NT2/D1 (cell line): ENCODE data around the gene GLA.

Experiments used
- YY1 ChIP-seq: IDR thresholded peaks from 2 replicates; pipeline ENCODE4 v1.6.1; 2011; ENCODE audit not compliant: insufficient read length, insufficient read depth
- ZNF274 ChIP-seq: IDR thresholded peaks from 2 replicates; pipeline ENCODE4 v1.6.1; 2011; ENCODE audit warnings: mild to moderate bottlenecking, low read depth, low read length

- TF ChIP-seq ZNF274 (no peak), YY1 (no peak)
Observed at GRCh38 chrX:101348452-101349192, 59.1 kb downstream of the GLA start, which contains the start of gene TIMM8A.
